ENCODE data around the gene FANCB. TPM values are rescaled to one million over a fixed set of nuclear protein-coding genes. Genes with fewer than 3 reads are reported as not detected.

Gene FANCB
- total RNA-seq, 1 experiment from 2014 or later = 11.3 TPM

DNA sequence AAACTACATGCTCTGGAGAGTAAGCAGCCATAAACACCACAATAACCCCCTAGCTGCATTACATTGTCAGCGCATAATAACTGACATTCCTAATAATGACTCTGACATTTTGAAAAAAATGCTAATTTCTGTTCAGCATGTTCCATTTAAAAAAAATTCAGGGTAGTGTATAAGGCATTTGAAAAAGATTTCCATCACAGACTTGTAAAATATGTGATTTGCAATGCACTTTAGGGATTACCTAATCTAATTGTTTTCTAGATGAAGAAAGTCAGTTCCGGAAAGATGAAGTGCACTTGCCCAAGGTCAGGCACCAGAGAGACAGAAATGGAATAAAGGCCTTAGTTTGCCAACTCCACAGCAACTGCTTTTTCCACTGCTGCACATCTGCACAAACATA is 55.3 kb downstream of the FANCB start:
- BruUV-seq (replicated peaks) = no TSS peak
- no peak for DNase-seq (ENCODE audit: low read depth, low spot score)

More for the DNA sequence above, 55.3 kb downstream of the FANCB start:
- H3K9ac ChIP-seq (ENCODE audit: low read length) = no peak overlapping the region
- intact Hi-C loops (cut with micrococcal nuclease) = no loop called here
- no peak overlapping the region for H2AFZ ChIP-seq (ENCODE audit: low read depth, low read length, poor library complexity, severe bottlenecking)
- H4K20me1 ChIP-seq (ENCODE audit: insufficient read depth) = no peaks in the 10 kb centered on the region
- H3K4me3 ChIP-seq (replicated peaks in 1 of 2; ENCODE audit: low read depth in 1 of 2, low read length in 2 of 2) = no peak overlapping the region
- H3K36me3 ChIP-seq (ENCODE audit: control insufficient read depth in 1 of 2, insufficient read depth in 2 of 2, low read length in 2 of 2) = no peaks in the 10 kb centered on the region
- ChIA-PET POLR2A (no interaction called here), RAD21 (ENCODE audit: low non-redundant PET in 1 of 2, low total read pairs in 2 of 2, uncharacterized antibody in 2 of 2, unreplicated experiment in 2 of 2) (no interaction called here), CTCF (no interaction called here)
- H3K27ac ChIP-seq (ENCODE audit: low read depth, low read length) = no peak overlapping the region
- TF ChIP-seq EZH2 (IDR thresholded peaks at IDR 0.05) = no peak
- no peak for TF ChIP-seq CTCF (IDR thresholded peaks at IDR 0.05 in 2 of 3, conservative IDR thresholded peaks at IDR 0.05 in 1 of 3; ENCODE audit: borderline replicate concordance in 1 of 3, insufficient read depth in 1 of 3, low read depth in 2 of 3, low read length in 2 of 3)
- no peak for TF ChIP-seq CEBPB (IDR thresholded peaks at IDR 0.05; ENCODE audit: low read depth)
- TF ChIP-seq, protein P1, sequence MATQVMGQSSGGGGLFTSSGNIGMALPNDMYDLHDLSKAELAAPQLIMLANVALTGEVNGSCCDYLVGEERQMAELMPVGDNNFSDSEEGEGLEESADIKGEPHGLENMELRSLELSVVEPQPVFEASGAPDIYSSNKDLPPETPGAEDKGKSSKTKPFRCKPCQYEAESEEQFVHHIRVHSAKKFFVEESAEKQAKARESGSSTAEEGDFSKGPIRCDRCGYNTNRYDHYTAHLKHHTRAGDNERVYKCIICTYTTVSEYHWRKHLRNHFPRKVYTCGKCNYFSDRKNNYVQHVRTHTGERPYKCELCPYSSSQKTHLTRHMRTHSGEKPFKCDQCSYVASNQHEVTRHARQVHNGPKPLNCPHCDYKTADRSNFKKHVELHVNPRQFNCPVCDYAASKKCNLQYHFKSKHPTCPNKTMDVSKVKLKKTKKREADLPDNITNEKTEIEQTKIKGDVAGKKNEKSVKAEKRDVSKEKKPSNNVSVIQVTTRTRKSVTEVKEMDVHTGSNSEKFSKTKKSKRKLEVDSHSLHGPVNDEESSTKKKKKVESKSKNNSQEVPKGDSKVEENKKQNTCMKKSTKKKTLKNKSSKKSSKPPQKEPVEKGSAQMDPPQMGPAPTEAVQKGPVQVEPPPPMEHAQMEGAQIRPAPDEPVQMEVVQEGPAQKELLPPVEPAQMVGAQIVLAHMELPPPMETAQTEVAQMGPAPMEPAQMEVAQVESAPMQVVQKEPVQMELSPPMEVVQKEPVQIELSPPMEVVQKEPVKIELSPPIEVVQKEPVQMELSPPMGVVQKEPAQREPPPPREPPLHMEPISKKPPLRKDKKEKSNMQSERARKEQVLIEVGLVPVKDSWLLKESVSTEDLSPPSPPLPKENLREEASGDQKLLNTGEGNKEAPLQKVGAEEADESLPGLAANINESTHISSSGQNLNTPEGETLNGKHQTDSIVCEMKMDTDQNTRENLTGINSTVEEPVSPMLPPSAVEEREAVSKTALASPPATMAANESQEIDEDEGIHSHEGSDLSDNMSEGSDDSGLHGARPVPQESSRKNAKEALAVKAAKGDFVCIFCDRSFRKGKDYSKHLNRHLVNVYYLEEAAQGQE (IDR thresholded peaks at IDR 0.05; ENCODE audit: low read depth) = no peak
- no peak for TF ChIP-seq JUND (IDR thresholded peaks at IDR 0.05)
- TF ChIP-seq ZNF274 (IDR thresholded peaks at IDR 0.05; ENCODE audit: low read depth, low read length) = no peak
- TF ChIP-seq EZH2phosphoT487 (IDR thresholded peaks at IDR 0.05; ENCODE audit: borderline replicate concordance) = no peak
- no peaks in the 10 kb centered on the region for H3K79me2 ChIP-seq (ENCODE audit: insufficient read depth, low read length)
- H3K9me2 ChIP-seq (ENCODE audit: insufficient read depth) = no peaks in the 10 kb centered on the region
- no peak for ATAC-seq
- no peak overlapping the region for H3K4me2 ChIP-seq (ENCODE audit: low read length)
- no peaks in the 10 kb centered on the region for H3K4me1 ChIP-seq (ENCODE audit: control insufficient read depth in 1 of 2, insufficient read depth in 2 of 2, low read length in 2 of 2)
- H3K27me3 ChIP-seq (ENCODE audit: insufficient read depth, low read length) = no peaks in the 10 kb centered on the region
- H3K9me3 ChIP-seq (ENCODE audit: control insufficient read depth in 1 of 2, insufficient read depth in 1 of 2, low read depth in 1 of 2, low read length in 2 of 2) = no peaks in the 10 kb centered on the region
